D721Med (cell line): ENCODE measurements around the gene ITGA11.

Experiments used
- DNase-seq: peaks from one replicate; pipeline ENCODE4 v3.0.0; 2011; ENCODE audit warnings: low spot score; ENCODE audit not compliant: insufficient read length
- FAIRE-seq: peaks from 2 replicates; lab custom pipeline; 2011; peaks lifted over from hg19 to GRCh38; lab: Jason Lieb, UNC
- CTCF ChIP-seq: IDR thresholded peaks from 2 replicates; pipeline ENCODE4 v1.5.1; 2012; ENCODE audit warnings: mild to moderate bottlenecking, control low read depth; ENCODE audit not compliant: insufficient read depth; ENCODE audit errors: missing control alignments

The ITGA11 gene

GRCh38 chr15:68464448-68465090 is 32.6 kb upstream of the ITGA11 start:
- no peak for FAIRE-seq
- TF ChIP-seq CTCF = no peak
- no peak for DNase-seq

- no peak for DNase-seq
- no peak for TF ChIP-seq CTCF
- no peak for FAIRE-seq
Measured at GRCh38 chr15:68463996-68464395, 32.0 kb upstream of the ITGA11 start.

GRCh38 chr15:68463444-68463843 is 31.5 kb upstream of the ITGA11 start:
- DNase-seq (no peak), FAIRE-seq (no peak)
- no peak for TF ChIP-seq CTCF

- FAIRE-seq = no peak
- no peak for TF ChIP-seq CTCF
- no peak for DNase-seq
Measured at GRCh38 chr15:68460166-68460565, 28.2 kb upstream of the ITGA11 start.

- no peak for TF ChIP-seq CTCF
- no peak for FAIRE-seq
- no peak for DNase-seq
Measured at GRCh38 chr15:68450192-68450591, 18.2 kb upstream of the ITGA11 start.

- FAIRE-seq (no peak), DNase-seq (no peak)
- TF ChIP-seq CTCF = no peak
Measured at GRCh38 chr15:68449389-68449788, 17.4 kb upstream of the ITGA11 start.

GRCh38 chr15:68447976-68448755 is 16.2 kb upstream of the ITGA11 start:
- no peak for TF ChIP-seq CTCF
- FAIRE-seq = no peak

More at GRCh38 chr15:68447976-68448755, 16.2 kb upstream of the ITGA11 start:
- DNase-seq = no peak
